Activated T-cell treated with anti-CD3 and anti-CD28 coated beads, Interleukin-2, amount 50 U/mL, for 72 hours (primary cell): Measurements from ENCODE around the gene CEP170. TPM values are rescaled to one million over a fixed set of nuclear protein-coding genes. Genes with fewer than 3 reads are reported as not detected.
"Not testable (repeated sequence)": the region's sequence is repeated elsewhere in the genome, so short reads cannot be mapped to it uniquely, and the experiment has no call there.

Experiments
- ATAC-seq, 2 donors: fragments of 150-1000 bp; cut with Tn5 transposase; replicated peaks in 1 of 2; 2 replicates each; pipeline ENCODE4 v1.10.0; 2021; ENCODE audit warnings: moderate library complexity in 2 of 2, mild to moderate bottlenecking in 1 of 2
- DNase-seq, 2 donors: peaks; one replicate each; pipeline ENCODE4 v3.0.0; 2021 to 2022; ENCODE audit warnings: mixed read lengths in 1 of 2
- H3K27ac Mint-ChIP-seq: one replicate; pipeline ENCODE4 v1.8.0; 2022; ENCODE audit warnings: mild to moderate bottlenecking, moderate library complexity, mixed read lengths
- H3K27me3 Mint-ChIP-seq: one replicate; pipeline ENCODE4 v1.8.0; 2022; ENCODE audit warnings: low read depth, mixed read lengths
- H3K36me3 Mint-ChIP-seq, 2 donors: one replicate each; pipeline ENCODE4 v1.8.0; 2022; ENCODE audit warnings: mixed read lengths in 2 of 2, mild to moderate bottlenecking in 1 of 2; ENCODE audit not compliant: insufficient read depth in 2 of 2
- H3K4me1 Mint-ChIP-seq: one replicate; pipeline ENCODE4 v1.8.0; 2022; ENCODE audit warnings: low read depth, mixed read lengths
- H3K4me3 Mint-ChIP-seq, 2 donors: one replicate each; pipeline ENCODE4 v1.8.0; 2022; ENCODE audit warnings: mild to moderate bottlenecking in 2 of 2, mixed read lengths in 2 of 2, moderate library complexity in 2 of 2
- H3K9me3 Mint-ChIP-seq, 2 donors: one replicate each; pipeline ENCODE4 v1.8.0; 2022; ENCODE audit warnings: mixed read lengths in 2 of 2
- total RNA-seq, 2 donors: library from RNA; stranded (reverse); gene quantifications; one replicate each; pipeline ENCODE4 v1.2.3, GENCODE V29; 2022

The CEP170 gene
- total RNA-seq, 2 donors from 2014 or later = 49.4 to 54.7 TPM

- Mint-ChIP-seq H3K9me3 (no peaks in the 10 kb centered on the region), H3K27me3 (no peaks in the 10 kb centered on the region), H3K4me1 (no peaks in the 10 kb centered on the region), H3K4me3 (no peak overlapping the region), H3K27ac (no peak overlapping the region), H3K36me3 (peaks cover 1 to 8% of the 10 kb centered on the region in 2 donors)
- DNase-seq (no peak), ATAC-seq (no peak)
These were observed 41.9 kb downstream of the CEP170 start for GRCh38 chr1:243213045-243213787.

DNA sequence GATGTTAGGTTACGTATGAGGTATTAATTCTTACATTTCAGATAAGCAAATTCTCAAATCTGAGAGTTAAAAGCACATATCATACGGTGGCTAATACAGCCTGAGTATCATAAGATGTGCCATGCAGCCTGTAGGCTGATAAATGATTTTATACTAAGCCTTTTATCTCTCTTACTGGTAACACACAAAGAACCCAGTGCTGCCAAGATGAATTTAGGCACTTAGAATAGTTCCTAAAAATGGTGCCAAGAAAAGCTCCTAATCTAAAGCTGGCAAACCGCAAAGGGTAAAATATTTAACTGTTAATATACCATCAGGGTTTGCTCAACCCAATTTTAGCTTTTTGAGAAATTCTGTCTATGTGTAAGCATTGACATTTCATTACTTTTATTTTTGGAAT is 43.1 kb downstream of the CEP170 start:
- not testable (repeated sequence) for ATAC-seq, H3K36me3 Mint-ChIP-seq, H3K27ac Mint-ChIP-seq, H3K27me3 Mint-ChIP-seq, DNase-seq, H3K4me1 Mint-ChIP-seq, H3K4me3 Mint-ChIP-seq, H3K9me3 Mint-ChIP-seq

- H3K36me3 Mint-ChIP-seq = peaks cover 0 to 10% of the 10 kb centered on the region in 2 donors
- not testable (repeated sequence) for H3K9me3 Mint-ChIP-seq, H3K27ac Mint-ChIP-seq, ATAC-seq, H3K4me1 Mint-ChIP-seq, H3K27me3 Mint-ChIP-seq, H3K4me3 Mint-ChIP-seq, DNase-seq
These were observed 50.0 kb downstream of the CEP170 start for GRCh38 chr1:243205026-243205501.

- not testable (repeated sequence) for H3K27me3 Mint-ChIP-seq
- H3K36me3 Mint-ChIP-seq = peaks cover 0 to 10% of the 10 kb centered on the region in 2 donors
These were observed 50.7 kb downstream of the CEP170 start for GRCh38 chr1:243204336-243204735.

DNA sequence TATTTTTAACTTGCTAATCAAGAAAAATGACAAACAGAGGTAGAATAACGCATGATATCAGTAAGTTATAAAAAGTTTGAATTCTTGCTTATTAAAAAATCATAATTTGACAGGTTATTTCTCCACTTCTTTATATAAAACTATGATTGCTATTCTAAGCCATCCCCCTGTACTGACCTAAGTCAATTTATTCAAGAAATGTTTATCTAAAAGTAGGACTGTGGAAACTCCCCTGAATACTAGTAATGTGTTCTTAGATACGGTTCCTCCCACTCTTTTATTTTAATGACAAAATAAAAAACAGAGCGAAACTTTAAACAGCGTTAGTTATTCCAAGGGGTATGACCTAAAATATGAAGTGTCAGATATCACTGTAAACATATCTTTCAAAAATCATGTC is 51.9 kb downstream of the CEP170 start:
- not testable (repeated sequence) for H3K27ac Mint-ChIP-seq, H3K9me3 Mint-ChIP-seq, ATAC-seq, H3K27me3 Mint-ChIP-seq, DNase-seq, H3K4me3 Mint-ChIP-seq, H3K4me1 Mint-ChIP-seq
- peaks cover 0 to 10% of the 10 kb centered on the region in 2 donors for H3K36me3 Mint-ChIP-seq

More at GRCh38 chr1:243204336-243204735, 50.7 kb downstream of the CEP170 start:
- not testable (repeated sequence) for ATAC-seq, H3K4me1 Mint-ChIP-seq, DNase-seq, H3K27ac Mint-ChIP-seq, H3K4me3 Mint-ChIP-seq, H3K9me3 Mint-ChIP-seq

DNA sequence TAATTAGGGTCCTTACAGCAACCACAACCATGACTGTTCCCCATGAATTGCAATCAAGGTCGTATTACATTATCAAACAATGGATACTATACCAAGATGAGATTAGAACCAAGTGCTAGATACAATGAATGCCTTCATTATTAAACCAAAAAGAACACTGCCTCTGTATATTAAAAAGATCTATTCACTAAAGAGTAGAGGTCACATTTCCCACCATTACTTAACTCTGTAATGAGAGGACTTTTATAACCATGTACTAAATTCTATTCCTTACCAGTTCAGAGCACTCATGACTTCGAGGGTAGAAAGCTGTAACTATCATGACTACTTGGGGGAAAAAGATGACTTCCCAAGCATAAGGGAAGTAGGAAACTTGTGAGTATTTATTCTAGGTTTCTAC is 53.8 kb downstream of the CEP170 start:
- H3K27ac Mint-ChIP-seq, H3K9me3 Mint-ChIP-seq, H3K27me3 Mint-ChIP-seq, H3K4me3 Mint-ChIP-seq, H3K4me1 Mint-ChIP-seq, DNase-seq, ATAC-seq, H3K36me3 Mint-ChIP-seq: not testable (repeated sequence)

DNA sequence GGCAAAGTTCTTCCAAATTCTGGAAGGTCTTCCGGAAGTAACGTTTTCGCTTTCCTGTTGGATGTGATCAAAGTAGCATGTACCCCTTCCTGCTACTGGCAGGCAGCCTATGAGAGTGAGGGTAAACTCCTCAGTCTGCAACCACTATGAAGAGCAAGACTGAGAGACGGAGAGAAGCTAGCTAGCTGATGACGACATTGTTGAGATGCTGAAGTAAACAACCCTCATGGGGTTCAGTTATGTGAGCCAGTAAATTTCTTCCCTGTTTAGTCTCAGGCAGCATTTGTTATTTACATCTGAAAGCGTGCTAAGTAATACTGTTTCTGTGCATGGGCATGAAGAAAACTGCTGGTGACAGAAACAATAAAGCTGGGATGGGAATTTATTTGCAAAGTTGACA is 57.6 kb downstream of the CEP170 start:
- not testable (repeated sequence) for H3K27me3 Mint-ChIP-seq, H3K27ac Mint-ChIP-seq, H3K9me3 Mint-ChIP-seq, H3K36me3 Mint-ChIP-seq, ATAC-seq, H3K4me3 Mint-ChIP-seq, DNase-seq, H3K4me1 Mint-ChIP-seq

DNA sequence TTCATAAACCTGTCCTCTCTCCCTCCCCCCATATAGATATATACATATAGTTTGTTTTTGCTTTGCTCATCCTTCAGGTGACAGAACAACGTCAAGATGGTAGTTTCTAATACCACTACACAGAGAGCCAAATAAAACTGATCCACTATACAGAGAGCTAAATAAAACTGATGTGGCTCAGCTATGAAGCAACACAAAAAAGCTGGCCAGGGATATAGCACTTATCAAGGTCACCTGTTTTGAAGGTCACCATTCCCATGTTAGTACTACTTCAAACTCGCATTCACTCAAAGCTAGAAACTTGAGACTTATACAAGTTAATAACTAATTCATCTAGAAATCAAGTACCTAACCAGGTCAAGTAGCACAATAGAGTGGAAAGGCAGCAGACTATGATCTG is 61.8 kb downstream of the CEP170 start:
- H3K27me3 Mint-ChIP-seq, H3K4me3 Mint-ChIP-seq, DNase-seq, H3K27ac Mint-ChIP-seq, H3K4me1 Mint-ChIP-seq, H3K9me3 Mint-ChIP-seq, ATAC-seq, H3K36me3 Mint-ChIP-seq: not testable (repeated sequence)

DNA sequence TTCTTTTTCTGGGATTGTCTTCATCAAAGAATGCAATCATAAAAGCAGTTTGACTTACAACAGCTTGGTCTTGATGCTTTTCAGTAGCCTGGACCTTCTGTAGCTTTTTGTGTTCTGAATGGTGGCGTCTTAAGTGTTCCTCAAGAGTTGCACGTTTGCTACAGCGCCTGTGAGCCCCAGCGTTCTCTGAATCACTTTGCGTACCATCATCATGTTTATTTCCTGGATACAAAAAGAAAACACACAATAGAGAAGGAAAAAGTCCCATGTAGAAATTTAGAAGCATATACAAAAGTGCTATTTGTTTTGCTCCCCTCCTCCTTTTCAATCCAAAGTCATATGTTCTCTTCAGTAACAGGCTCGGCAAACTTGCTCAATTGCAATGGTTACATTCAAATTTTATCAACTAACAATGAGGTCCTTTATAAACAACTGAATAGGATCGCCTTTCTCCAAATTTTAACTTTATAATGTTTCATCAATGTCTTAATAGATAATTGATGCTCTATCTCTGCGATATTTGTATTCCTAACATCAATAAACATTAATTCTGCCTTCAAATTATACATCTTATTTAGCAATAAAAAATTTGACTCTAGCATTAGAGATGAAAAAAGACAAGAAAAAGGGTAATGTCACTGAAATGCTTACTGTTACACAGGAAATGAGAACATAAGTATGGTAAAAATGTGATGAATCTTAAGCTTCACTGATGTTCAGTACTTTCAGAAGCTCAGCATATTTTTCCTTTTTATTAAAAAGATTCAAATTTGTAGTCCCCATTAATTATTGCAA is 68.7 kb downstream of the CEP170 start:
- peaks cover 0 to 13% of the 10 kb centered on the region in 2 donors for H3K36me3 Mint-ChIP-seq
- not testable (repeated sequence) for H3K9me3 Mint-ChIP-seq, H3K27ac Mint-ChIP-seq, DNase-seq, H3K4me1 Mint-ChIP-seq, H3K4me3 Mint-ChIP-seq, H3K27me3 Mint-ChIP-seq, ATAC-seq

- H3K4me1 Mint-ChIP-seq = peaks cover 14% of the 10 kb centered on the region
- H3K9me3 Mint-ChIP-seq, DNase-seq, H3K27ac Mint-ChIP-seq, H3K27me3 Mint-ChIP-seq, ATAC-seq, H3K4me3 Mint-ChIP-seq: not testable (repeated sequence)
- H3K36me3 Mint-ChIP-seq = peaks cover 3 to 14% of the 10 kb centered on the region in 2 donors
These were observed 70.3 kb downstream of the CEP170 start for GRCh38 chr1:243184787-243185186.

- not testable (repeated sequence) for H3K27ac Mint-ChIP-seq, H3K27me3 Mint-ChIP-seq, ATAC-seq, H3K4me3 Mint-ChIP-seq, DNase-seq, H3K9me3 Mint-ChIP-seq
- Mint-ChIP-seq H3K36me3 (peaks cover 8 to 16% of the 10 kb centered on the region in 2 donors), H3K4me1 (peaks cover 23% of the 10 kb centered on the region)
These were observed 71.4 kb downstream of the CEP170 start for GRCh38 chr1:243183661-243184060.

GRCh38 chr1:243183176-243183575 is 71.9 kb downstream of the CEP170 start:
- not testable (repeated sequence) for ATAC-seq, H3K9me3 Mint-ChIP-seq, H3K27ac Mint-ChIP-seq, H3K27me3 Mint-ChIP-seq, DNase-seq, H3K4me3 Mint-ChIP-seq
- Mint-ChIP-seq H3K4me1 (peaks cover 23% of the 10 kb centered on the region), H3K36me3 (peaks cover 8 to 16% of the 10 kb centered on the region in 2 donors)

DNA sequence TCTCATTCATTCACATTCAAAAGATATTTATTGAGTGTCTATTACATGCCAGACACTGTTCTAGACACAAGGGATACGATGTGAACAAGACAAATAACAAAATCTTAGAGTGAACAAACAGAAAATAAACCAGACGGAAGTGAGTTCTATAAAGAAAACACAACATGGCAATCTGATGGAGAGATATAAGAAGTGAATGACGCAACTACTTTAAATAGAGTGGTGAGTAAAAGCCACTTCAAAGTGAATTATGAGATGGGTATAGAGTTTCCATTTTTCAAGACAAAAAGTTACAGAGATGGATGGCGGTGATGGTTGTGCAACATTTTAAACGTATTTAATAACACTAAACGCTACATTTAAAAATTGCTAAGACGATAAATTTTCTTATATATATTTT is 75.4 kb downstream of the CEP170 start:
- Mint-ChIP-seq H3K9me3 (peaks cover 0 to 1% of the 10 kb centered on the region in 2 donors), H3K36me3 (peaks cover 3 to 10% of the 10 kb centered on the region in 2 donors), H3K27me3 (no peaks in the 10 kb centered on the region), H3K4me3 (peak overlapping the region; percentile 23 to 56), H3K4me1 (peaks cover 23% of the 10 kb centered on the region), H3K27ac (peak overlapping the region; percentile 66)
- ATAC-seq = peak; percentile 81 to 96
- DNase-seq = no peak
